ENCODE data around the gene CLDN3. TPM values are rescaled to one million over a fixed set of nuclear protein-coding genes. Genes with fewer than 3 reads are reported as not detected.

Gene CLDN3
- total RNA-seq, 1 donor = not detected

DNA sequence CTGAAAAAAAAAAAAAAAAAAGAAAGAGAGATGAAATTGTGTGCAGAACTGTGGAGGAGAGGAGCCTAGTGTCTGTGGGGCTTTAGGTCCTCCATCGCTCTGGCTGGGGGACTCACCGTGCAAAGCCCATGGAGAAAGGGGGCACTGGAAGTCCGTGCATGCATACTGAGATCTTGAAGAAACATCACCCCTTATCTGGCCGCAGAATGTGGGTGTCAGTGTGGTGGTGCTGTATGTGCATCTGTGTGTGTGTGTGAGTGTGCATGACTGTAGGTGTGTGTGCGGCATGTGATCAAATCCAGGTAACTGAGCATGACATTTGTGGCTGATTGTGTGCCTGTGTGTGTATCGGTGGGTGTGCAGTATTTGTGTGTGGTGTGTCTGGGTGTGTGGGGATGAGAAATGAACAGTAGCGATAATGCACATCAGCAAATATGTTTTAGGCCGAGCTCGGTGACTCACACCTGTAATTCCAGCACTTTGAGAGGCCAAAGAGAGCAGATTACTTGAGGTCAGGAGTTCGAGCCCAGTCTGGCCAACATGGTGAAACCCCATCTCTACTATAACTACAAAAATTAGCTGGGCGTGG lies 8.8 kb upstream of the CLDN3 start:
- no peak for DNase-seq (ENCODE audit: insufficient read length, low spot score, missing footprints)
- H2AFZ ChIP-seq (ENCODE audit: low read length) = no peak overlapping the region

DNA sequence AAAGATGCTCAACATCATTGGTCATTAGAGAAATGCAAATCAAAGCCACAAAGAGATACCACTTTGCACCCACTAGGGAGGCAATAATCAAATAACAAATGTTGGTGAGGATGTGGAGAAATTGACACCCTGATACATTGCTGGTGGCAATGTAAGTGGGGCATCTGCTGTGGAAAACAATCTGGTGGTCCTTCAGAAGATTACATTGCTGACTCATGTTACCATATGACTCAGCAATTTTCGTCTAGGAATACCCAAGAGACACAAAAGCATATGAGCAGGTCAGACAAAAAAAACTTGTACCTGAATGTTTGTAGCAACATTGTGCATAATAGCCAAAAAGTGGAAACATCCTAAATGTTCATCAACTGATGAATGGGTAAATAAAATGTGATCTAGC lies 4.9 kb upstream of the CLDN3 start:
- Histone ChIP-seq H3K4me3 (ENCODE audit: insufficient read depth, low read length) (no peak overlapping the region), H3K27me3 (ENCODE audit: insufficient read depth, low read length) (peaks cover 17% of the 10 kb centered on the region), H4K20me1 (ENCODE audit: insufficient read depth, low read length) (no peaks in the 10 kb centered on the region), H3K79me2 (ENCODE audit: insufficient read depth, low read length) (no peaks in the 10 kb centered on the region), H3K4me2 (ENCODE audit: insufficient read depth, low read length) (no peak overlapping the region), H3K36me3 (ENCODE audit: insufficient read depth, low read length) (no peaks in the 10 kb centered on the region), H2AFZ (ENCODE audit: low read length) (no peak overlapping the region), H3K4me1 (ENCODE audit: insufficient read depth, low read length) (no peaks in the 10 kb centered on the region), H3K27ac (ENCODE audit: low read depth, low read length) (no peak overlapping the region), H3K9me3 (ENCODE audit: low read depth, low read length) (no peaks in the 10 kb centered on the region)
- no peak for DNase-seq (ENCODE audit: insufficient read length, low spot score, missing footprints)
- TF ChIP-seq, protein P1, sequence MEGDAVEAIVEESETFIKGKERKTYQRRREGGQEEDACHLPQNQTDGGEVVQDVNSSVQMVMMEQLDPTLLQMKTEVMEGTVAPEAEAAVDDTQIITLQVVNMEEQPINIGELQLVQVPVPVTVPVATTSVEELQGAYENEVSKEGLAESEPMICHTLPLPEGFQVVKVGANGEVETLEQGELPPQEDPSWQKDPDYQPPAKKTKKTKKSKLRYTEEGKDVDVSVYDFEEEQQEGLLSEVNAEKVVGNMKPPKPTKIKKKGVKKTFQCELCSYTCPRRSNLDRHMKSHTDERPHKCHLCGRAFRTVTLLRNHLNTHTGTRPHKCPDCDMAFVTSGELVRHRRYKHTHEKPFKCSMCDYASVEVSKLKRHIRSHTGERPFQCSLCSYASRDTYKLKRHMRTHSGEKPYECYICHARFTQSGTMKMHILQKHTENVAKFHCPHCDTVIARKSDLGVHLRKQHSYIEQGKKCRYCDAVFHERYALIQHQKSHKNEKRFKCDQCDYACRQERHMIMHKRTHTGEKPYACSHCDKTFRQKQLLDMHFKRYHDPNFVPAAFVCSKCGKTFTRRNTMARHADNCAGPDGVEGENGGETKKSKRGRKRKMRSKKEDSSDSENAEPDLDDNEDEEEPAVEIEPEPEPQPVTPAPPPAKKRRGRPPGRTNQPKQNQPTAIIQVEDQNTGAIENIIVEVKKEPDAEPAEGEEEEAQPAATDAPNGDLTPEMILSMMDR (IDR thresholded peaks at IDR 0.05; ENCODE audit: extremely low read depth, low read depth, low read length) = no peak

More for the DNA sequence above, 8.8 kb upstream of the CLDN3 start:
- H3K79me2 ChIP-seq (ENCODE audit: insufficient read depth, low read length) = no peaks in the 10 kb centered on the region
- no peaks in the 10 kb centered on the region for H3K27me3 ChIP-seq (ENCODE audit: insufficient read depth, low read length)
- H3K27ac ChIP-seq (ENCODE audit: low read depth, low read length) = no peak overlapping the region
- no peaks in the 10 kb centered on the region for H3K4me1 ChIP-seq (ENCODE audit: insufficient read depth, low read length)
- H3K4me3 ChIP-seq (ENCODE audit: insufficient read depth, low read length) = no peak overlapping the region
- TF ChIP-seq, protein P1 (IDR thresholded peaks at IDR 0.05; ENCODE audit: extremely low read depth, low read depth, low read length) = no peak
- H3K9me3 ChIP-seq (ENCODE audit: low read depth, low read length) = no peaks in the 10 kb centered on the region
- H3K4me2 ChIP-seq (ENCODE audit: insufficient read depth, low read length) = no peak overlapping the region
- no peaks in the 10 kb centered on the region for H3K36me3 ChIP-seq (ENCODE audit: insufficient read depth, low read length)
- no peaks in the 10 kb centered on the region for H4K20me1 ChIP-seq (ENCODE audit: insufficient read depth, low read length)

DNA sequence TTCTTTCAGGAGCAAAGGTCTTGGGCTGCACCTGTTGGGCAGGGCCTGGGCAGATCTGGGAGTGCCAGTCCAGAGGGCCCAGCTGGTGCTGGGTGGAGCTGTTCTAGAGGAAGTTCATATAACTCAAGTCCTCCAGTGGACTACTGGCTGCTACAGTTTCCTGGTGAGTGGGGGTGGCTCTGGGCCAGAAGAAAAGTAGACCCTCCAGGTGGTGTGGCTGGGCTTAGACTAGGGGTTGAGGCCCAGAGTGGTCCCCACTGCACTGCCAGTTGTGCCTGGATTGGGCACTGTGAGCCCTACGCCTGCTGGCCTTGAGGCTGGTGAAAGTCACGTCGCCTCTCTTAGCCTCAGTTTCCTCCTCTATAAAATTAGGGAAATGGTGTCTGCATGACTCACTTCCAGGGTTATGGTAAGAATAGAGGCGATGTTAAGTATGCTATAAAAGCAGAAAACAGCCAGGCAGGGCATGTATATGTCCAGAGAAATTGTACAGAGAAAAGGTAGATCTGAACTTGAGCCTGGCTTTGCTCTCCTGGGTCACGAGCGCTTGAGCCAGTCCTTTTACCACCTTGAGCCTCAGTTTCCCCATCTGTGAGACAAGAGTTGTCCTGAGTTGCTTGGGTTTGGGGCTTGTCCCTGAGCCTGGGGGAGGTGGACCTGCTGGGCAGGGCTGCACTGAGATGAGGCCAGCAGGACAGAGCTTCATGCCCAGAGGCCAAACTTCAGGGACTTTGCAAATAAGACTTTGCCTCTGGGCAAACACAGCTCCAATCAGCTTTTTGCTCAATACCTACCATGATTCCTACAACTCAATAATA lies 3.8 kb upstream of the CLDN3 start:
- Histone ChIP-seq H2AFZ (ENCODE audit: low read length) (no peak overlapping the region), H3K27me3 (ENCODE audit: insufficient read depth, low read length) (peaks cover 27% of the 10 kb centered on the region), H3K4me3 (ENCODE audit: insufficient read depth, low read length) (no peak overlapping the region), H3K9me3 (ENCODE audit: low read depth, low read length) (no peaks in the 10 kb centered on the region), H3K4me1 (ENCODE audit: insufficient read depth, low read length) (no peaks in the 10 kb centered on the region), H3K4me2 (ENCODE audit: insufficient read depth, low read length) (no peak overlapping the region), H3K79me2 (ENCODE audit: insufficient read depth, low read length) (no peaks in the 10 kb centered on the region), H3K27ac (ENCODE audit: low read depth, low read length) (no peak overlapping the region), H3K36me3 (ENCODE audit: insufficient read depth, low read length) (no peaks in the 10 kb centered on the region), H4K20me1 (ENCODE audit: insufficient read depth, low read length) (no peaks in the 10 kb centered on the region)
- no peak for DNase-seq (ENCODE audit: insufficient read length, low spot score, missing footprints)
- TF ChIP-seq, protein P1 (IDR thresholded peaks at IDR 0.05; ENCODE audit: extremely low read depth, low read depth, low read length) = no peak

Measured in osteoblast (primary cell).